HEK293 (cell line): ENCODE results near the gene MUC5AC.

Experiments used
- ZNF146 ChIP-seq: fragments of 450-650 bp; formaldehyde crosslinking; IDR thresholded peaks from 2 replicates; pipeline ENCODE4 v1.5.1; 2016; ENCODE audit warnings: missing biosample characterization, missing genetic modification characterization
- ZNF416 ChIP-seq: fragments of 450-650 bp; formaldehyde crosslinking; IDR thresholded peaks from 2 replicates; pipeline ENCODE4 v1.5.1; 2016; ENCODE audit warnings: missing biosample characterization, missing genetic modification characterization
- ZNF658 ChIP-seq: fragments of 450-650 bp; formaldehyde crosslinking; IDR thresholded peaks from 2 replicates; pipeline ENCODE4; 2016; ENCODE audit warnings: missing biosample characterization, missing genetic modification characterization
- ZSCAN30 ChIP-seq: fragments of 450-650 bp; IDR thresholded peaks from 2 replicates; pipeline ENCODE4 v1.5.1; 2018; ENCODE audit warnings: missing biosample characterization, mild to moderate bottlenecking, missing genetic modification characterization, moderate library complexity

DNA sequence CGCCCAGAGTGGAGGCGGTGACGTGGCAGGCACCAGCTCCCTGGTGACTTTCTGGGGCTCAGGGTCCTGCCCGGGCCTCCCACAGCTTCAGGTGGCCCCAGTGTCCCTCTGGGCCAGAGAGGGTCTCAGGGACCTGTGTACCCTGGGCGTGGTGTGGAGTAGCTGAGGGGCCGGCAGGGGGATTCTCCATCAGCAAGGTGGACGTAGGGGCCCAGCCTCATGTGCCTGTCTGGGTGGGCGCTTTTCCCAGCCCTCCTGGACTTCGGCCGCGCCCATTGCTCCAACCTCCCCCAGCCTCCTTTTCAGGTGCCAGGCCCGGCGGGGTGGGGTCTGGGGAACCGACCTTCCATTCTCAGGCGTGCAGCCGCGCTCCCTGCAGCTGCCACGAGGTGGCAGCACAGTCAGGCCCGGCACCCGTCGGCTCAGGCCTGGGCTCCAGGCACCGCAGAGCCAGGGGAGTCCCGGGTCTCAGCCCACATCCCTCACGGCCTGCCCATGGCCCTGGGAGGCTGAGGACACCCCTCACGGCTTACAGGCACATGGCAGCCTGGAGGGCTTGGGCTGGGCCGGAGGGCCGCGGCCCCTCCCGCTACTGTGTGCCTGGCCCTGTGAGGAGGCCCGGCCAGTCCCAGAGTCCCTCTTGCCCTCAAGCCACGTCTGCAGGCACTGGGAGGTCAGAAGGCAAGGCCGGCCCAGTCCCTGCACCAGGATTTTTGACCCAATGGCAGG is 45.2 kb downstream of the MUC5AC start:
- TF ChIP-seq ZNF658 (no peak), ZNF146 (tag by site-specific recombination) (no peak), ZSCAN30 (peak; percentile 56; the same call in 1 of the 2 replicates), ZNF416 (tag by site-specific recombination) (no peak)
